ENCODE measurements around the gene SGMS1. TPM values are rescaled to one million over a fixed set of nuclear protein-coding genes. Genes with fewer than 3 reads are reported as not detected.

SGMS1 gene
- total RNA-seq: 24.3 and 25.8 TPM in 2 replicates

DNA sequence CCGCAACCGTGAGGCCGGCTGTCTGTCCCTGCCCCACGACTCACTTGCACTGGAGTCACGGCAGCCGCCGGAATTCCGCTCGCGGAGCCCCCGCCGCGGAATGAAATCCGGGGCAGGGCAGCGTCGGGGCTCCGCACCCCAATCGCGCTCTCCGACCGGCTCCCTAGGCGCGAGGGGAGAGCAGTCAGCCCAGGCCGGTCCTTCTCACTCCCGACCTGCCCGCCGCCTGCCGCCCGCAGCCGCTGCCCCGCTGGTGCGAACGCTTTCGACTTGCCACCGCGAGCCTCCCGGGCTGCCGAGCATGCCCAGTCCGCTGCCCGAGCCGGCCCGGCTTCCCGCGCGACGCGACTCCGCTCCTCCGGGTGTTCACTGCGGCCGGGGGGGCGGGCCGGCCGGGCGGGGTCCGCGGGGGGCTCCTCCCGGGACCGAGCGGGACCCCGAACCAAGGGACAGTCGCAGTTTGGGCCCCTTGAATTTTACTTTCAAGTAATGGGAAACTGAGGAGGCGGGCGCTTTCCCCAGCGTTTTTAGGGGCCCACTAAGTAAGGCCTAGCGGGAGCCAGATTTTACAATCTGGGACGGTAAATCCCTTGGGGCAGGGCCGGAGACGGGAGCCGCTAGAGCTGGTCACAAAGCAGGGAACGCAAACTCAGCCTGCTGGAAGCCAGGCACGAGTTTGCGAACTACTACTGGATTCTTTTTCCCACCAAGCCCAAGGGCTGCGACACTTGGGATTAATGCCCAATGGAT is at the start of gene SGMS1:
Gene SGMS1, minus strand, starts transcription at position 294 of the 750 bp plus-strand sequence. CDS start 279,842 bp downstream, outside the sequence.

Other genes with a start within 250 kb of the SGMS1 start
- 3.3 and 4.3 TPM in 2 replicates for gene ASAH2B, start 116.0 kb upstream of the SGMS1 start, total RNA-seq

All from smooth muscle cell of the umbilical artery (primary cell).